H9 (cell line): Measurements from ENCODE around the gene FSTL4. TPM values are rescaled to one million over a fixed set of nuclear protein-coding genes. Genes with fewer than 3 reads are reported as not detected.

Source experiments
- DNase-seq: peaks from one replicate; pipeline ENCODE4 v3.0.0-alpha.2; 2017
- H2AFZ ChIP-seq: one replicate; pipeline ENCODE4 v1.6.1; 2013; ENCODE audit warnings: mild to moderate bottlenecking, low read length, control low read depth, moderate library complexity
- H2AK5ac ChIP-seq: 2 replicates; pipeline ENCODE4 v1.6.1; 2013; ENCODE audit warnings: low read length, control low read depth, mixed read lengths; ENCODE audit not compliant: insufficient read length
- H2BK120ac ChIP-seq: one replicate; pipeline ENCODE4 v1.6.1; 2013; ENCODE audit warnings: low read depth, mild to moderate bottlenecking, low read length, control low read depth, inconsistent platforms; ENCODE audit not compliant: poor library complexity, severe bottlenecking
- H2BK12ac ChIP-seq: 2 replicates; pipeline ENCODE4 v1.6.1; 2013; ENCODE audit warnings: low read length, control low read depth, mixed read lengths, low read depth; ENCODE audit not compliant: insufficient read length
- H2BK15ac ChIP-seq: 2 replicates; pipeline ENCODE4 v1.6.1; 2013; ENCODE audit warnings: low read depth, low read length, control low read depth
- H2BK20ac ChIP-seq: one replicate; pipeline ENCODE4 v1.6.1; 2013; ENCODE audit warnings: low read depth, mild to moderate bottlenecking, low read length, control low read depth, inconsistent platforms; ENCODE audit not compliant: poor library complexity, severe bottlenecking
- H2BK5ac ChIP-seq: 2 replicates; pipeline ENCODE4 v1.6.1; 2013; ENCODE audit warnings: low read length, control low read depth, mixed read lengths; ENCODE audit not compliant: insufficient read length
- H3K14ac ChIP-seq: 2 replicates; pipeline ENCODE4 v1.6.1; 2013; ENCODE audit warnings: low read length, control low read depth; ENCODE audit not compliant: insufficient read depth
- H3K18ac ChIP-seq: 2 replicates; pipeline ENCODE4 v1.6.1; 2013; ENCODE audit warnings: low read depth, mild to moderate bottlenecking, mixed read lengths, low read length, control low read depth; ENCODE audit not compliant: insufficient read length
- H3K23ac ChIP-seq: 2 replicates; pipeline ENCODE4 v1.6.1; 2013; ENCODE audit warnings: low read length, control low read depth, mixed read lengths, low read depth; ENCODE audit not compliant: insufficient read length
- H3K23me2 ChIP-seq: 2 replicates; pipeline ENCODE4 v1.6.1; 2013; ENCODE audit warnings: low read depth, mild to moderate bottlenecking, mixed read lengths, low read length, control low read depth; ENCODE audit not compliant: insufficient read length, poor library complexity, severe bottlenecking
- H3K27ac ChIP-seq: 2 replicates; pipeline ENCODE4 v1.5.1; 2013; ENCODE audit warnings: low read length, control low read depth, mixed read lengths, low read depth; ENCODE audit not compliant: insufficient read length
- H3K27me3 ChIP-seq: 2 replicates; pipeline ENCODE4 v1.6.1; 2013; ENCODE audit warnings: low read length, control low read depth, inconsistent platforms; ENCODE audit not compliant: insufficient read depth
- H3K4ac ChIP-seq: 2 replicates; pipeline ENCODE4 v1.6.1; 2013; ENCODE audit warnings: low read depth, mild to moderate bottlenecking, control low read depth, inconsistent platforms, low read length, moderate library complexity
- H3K4me1 ChIP-seq: 2 replicates; pipeline ENCODE4 v1.6.1; 2013; ENCODE audit warnings: low read length, control low read depth, inconsistent platforms; ENCODE audit not compliant: insufficient read depth
- H3K4me2 ChIP-seq: 2 replicates; pipeline ENCODE4 v1.6.1; 2013; ENCODE audit warnings: low read length, control low read depth, mixed read lengths; ENCODE audit not compliant: insufficient read length, insufficient read depth
- H3K56ac ChIP-seq: 2 replicates; pipeline ENCODE4 v1.6.1; 2013; ENCODE audit warnings: low read depth, mild to moderate bottlenecking, mixed read lengths, low read length, control low read depth; ENCODE audit not compliant: insufficient read length
- H3K79me1 ChIP-seq: 2 replicates; pipeline ENCODE4 v1.6.1; 2013; ENCODE audit warnings: low read depth, mild to moderate bottlenecking, moderate library complexity, low read length, control low read depth, inconsistent platforms; ENCODE audit not compliant: insufficient read depth, poor library complexity, severe bottlenecking
- H3K79me2 ChIP-seq: 2 replicates; pipeline ENCODE4 v1.6.1; 2013; ENCODE audit warnings: low read length, control low read depth, inconsistent platforms; ENCODE audit not compliant: insufficient read depth
- H3K9ac ChIP-seq: 2 replicates; pipeline ENCODE4 v1.6.1; 2013; ENCODE audit warnings: low read length, control low read depth, mixed read lengths; ENCODE audit not compliant: insufficient read length; ENCODE audit errors: extremely low read depth
- H3K9me3 ChIP-seq: one replicate; pipeline ENCODE4 v1.6.1; 2013; ENCODE audit warnings: low read depth, low read length, inconsistent platforms; ENCODE audit not compliant: control insufficient read depth
- H3T11ph ChIP-seq: one replicate; pipeline ENCODE4 v1.6.1; 2013; ENCODE audit warnings: mild to moderate bottlenecking, low read length, control low read depth, inconsistent platforms
- H4K20me1 ChIP-seq: one replicate; pipeline ENCODE4 v1.6.1; 2013; ENCODE audit not compliant: control insufficient read depth, insufficient read length, insufficient read depth
- H4K5ac ChIP-seq: 2 replicates; pipeline ENCODE4 v1.6.1; 2013; ENCODE audit warnings: low read depth, mild to moderate bottlenecking, mixed read lengths, low read length, control low read depth; ENCODE audit not compliant: insufficient read length
- H4K8ac ChIP-seq: replicated peaks from 2 replicates; pipeline ENCODE4 v1.6.1; 2013; ENCODE audit warnings: low read length, control low read depth, mixed read lengths, low read depth; ENCODE audit not compliant: insufficient read length
- H4K91ac ChIP-seq: 2 replicates; pipeline ENCODE4 v1.6.1; 2013; ENCODE audit warnings: low read depth, mild to moderate bottlenecking, moderate library complexity, mixed read lengths, low read length, control low read depth; ENCODE audit not compliant: insufficient read length
- H3K27ac Mint-ChIP-seq, 3 experiments: 2 replicates in 2 of 3; 3 replicates in 1 of 3; pipeline ENCODE4 v1.8.0; 2020 to 2021; ENCODE audit warnings: mixed read lengths in 3 of 3, mild to moderate bottlenecking in 1 of 3, moderate library complexity in 1 of 3
- H3K27me3 Mint-ChIP-seq: 2 replicates; pipeline ENCODE4 v1.8.0; 2021; ENCODE audit warnings: low read depth, mild to moderate bottlenecking, moderate library complexity, mixed read lengths
- H3K36me3 Mint-ChIP-seq, 3 experiments: 2 replicates in 2 of 3; 3 replicates in 1 of 3; pipeline ENCODE4 v1.8.0; 2020 to 2021; ENCODE audit warnings: low read depth in 3 of 3, mixed read lengths in 3 of 3; ENCODE audit not compliant: insufficient read depth in 1 of 3
- H3K4me1 Mint-ChIP-seq, 2 experiments: 2 replicates each; pipeline ENCODE4 v1.8.0; 2020; ENCODE audit warnings: mixed read lengths in 2 of 2
- H3K4me3 Mint-ChIP-seq, 2 experiments: 2 replicates in 1 of 2; 3 replicates in 1 of 2; pipeline ENCODE4 v1.8.0; 2020 to 2021; ENCODE audit warnings: mild to moderate bottlenecking in 2 of 2, mixed read lengths in 2 of 2, moderate library complexity in 1 of 2
- H3K9me3 Mint-ChIP-seq, 2 experiments: 2 replicates in 1 of 2; 3 replicates in 1 of 2; pipeline ENCODE4 v1.8.0; 2020; ENCODE audit warnings: mild to moderate bottlenecking in 2 of 2, mixed read lengths in 2 of 2, moderate library complexity in 1 of 2
- CTCF ChIP-seq: fragments of 200-600 bp; sonication (generic); conservative IDR thresholded peaks from 3 replicates; pipeline ENCODE4 v1.8.0; 2021; ENCODE audit warnings: antibody characterized with exemption, mild to moderate bottlenecking
- WGBS: extraction: QIAGEN DNeasy Blood & Tissue Kit; methylation state at CpG from one replicate; pipeline ENCODE4 v1.1.7; 2013; ENCODE audit warnings: missing lambda C conversion rate, low lambda C conversion rate, mixed read lengths; ENCODE audit not compliant: insufficient read length; ENCODE audit errors: extremely low coverage; 5-methylcytosine and 5-hydroxymethylcytosine counted together
- total RNA-seq: library from RNA; stranded (reverse); gene quantifications from 2 replicates; pipeline ENCODE4 v1.2.1, GENCODE V29; 2021

FSTL4 gene
- total RNA-seq, 1 experiment from 2014 or later: 5.7 TPM

- Histone ChIP-seq H3K9me3 (no peaks in the 10 kb centered on the region), H2BK12ac (no peak overlapping the region), H3K79me2 (no peaks in the 10 kb centered on the region), H3K18ac (no peak overlapping the region), H4K5ac (no peak overlapping the region), H3K4me1 (no peaks in the 10 kb centered on the region), H2BK20ac (no peak overlapping the region), H3K4me2 (no peak overlapping the region), H4K8ac (no peak overlapping the region), H2BK15ac (no peak overlapping the region), H3K23ac (no peak overlapping the region), H3K79me1 (no peaks in the 10 kb centered on the region), H3K56ac (no peak overlapping the region), H3K27ac (no peak overlapping the region), H2AFZ (no peak overlapping the region), H3K4ac (no peak overlapping the region), H3K9ac (no peak overlapping the region), H3K14ac (no peak overlapping the region), H3T11ph (no peak overlapping the region), H4K20me1 (no peaks in the 10 kb centered on the region), H2AK5ac (no peak overlapping the region), H3K27me3 (no peaks in the 10 kb centered on the region), H4K91ac (no peak overlapping the region), H3K23me2 (no peaks in the 10 kb centered on the region), H2BK120ac (no peak overlapping the region), H2BK5ac (no peak overlapping the region)
- no peak for DNase-seq
- H3K36me3 Mint-ChIP-seq: no peaks in the 10 kb centered on the region
- peaks cover 6 to 19% of the 10 kb centered on the region in 2 experiments for H3K4me1 Mint-ChIP-seq
- peaks cover 5% of the 10 kb centered on the region for H3K27me3 Mint-ChIP-seq
- no peak overlapping the region for H3K27ac Mint-ChIP-seq
- TF ChIP-seq CTCF: no peak
- WGBS: no CpG with 5 or more reads among the region's 6 CpGs
- no peaks in the 10 kb centered on the region for H3K9me3 Mint-ChIP-seq
- no peak overlapping the region for H3K4me3 Mint-ChIP-seq
Measured at GRCh38 chr5:133554279-133554678, 58.1 kb downstream of the FSTL4 start.
